MM.1S (cell line): ENCODE measurements around the gene FYN.

Experiments
- DNase-seq: peaks from one replicate; pipeline ENCODE4 v3.0.0-alpha.2; 2015
- H2AFZ ChIP-seq: fragments of 300-600 bp; sonication (generic); 2 replicates; pipeline ENCODE4 v1.6.0; 2016; ENCODE audit warnings: antibody characterized with exemption, low read length
- H3F3A ChIP-seq: fragments of 300-600 bp; sonication (generic); 2 replicates; pipeline ENCODE4 v1.6.1; 2016; ENCODE audit warnings: mild to moderate bottlenecking, antibody characterized with exemption, low read length, moderate library complexity, mixed read lengths; ENCODE audit not compliant: insufficient read depth
- H3K27ac ChIP-seq: fragments of 300-600 bp; sonication (generic); 2 replicates; pipeline ENCODE4 v1.5.1; 2016; ENCODE audit warnings: mild to moderate bottlenecking, low read length
- H3K27me3 ChIP-seq: fragments of 300-600 bp; sonication (generic); replicated peaks from 2 replicates; pipeline ENCODE4 v1.6.0; 2016; ENCODE audit warnings: low read length; ENCODE audit not compliant: insufficient read depth
- H3K36me3 ChIP-seq: fragments of 300-600 bp; sonication (generic); replicated peaks from 2 replicates; pipeline ENCODE4 v1.6.1; 2016; ENCODE audit warnings: mild to moderate bottlenecking, low read length, mixed read lengths; ENCODE audit not compliant: insufficient read depth
- H3K4me1 ChIP-seq: fragments of 300-600 bp; sonication (generic); 2 replicates; pipeline ENCODE4 v1.6.1; 2016; ENCODE audit warnings: low read length, mixed read lengths
- H3K4me2 ChIP-seq: fragments of 300-600 bp; sonication (generic); 2 replicates; pipeline ENCODE4 v1.6.0; 2016; ENCODE audit warnings: low read depth, low read length
- H3K4me3 ChIP-seq: fragments of 300-600 bp; sonication (generic); 2 replicates; pipeline ENCODE4 v1.5.1; 2016; ENCODE audit warnings: low read length, mixed read lengths
- H3K79me2 ChIP-seq: fragments of 300-600 bp; sonication (generic); 2 replicates; pipeline ENCODE4 v1.6.1; 2016; ENCODE audit warnings: mixed run types, low read length, mixed read lengths
- H3K9ac ChIP-seq: fragments of 300-600 bp; sonication (generic); 2 replicates; pipeline ENCODE4 v1.6.1; 2016; ENCODE audit warnings: low read length, mixed read lengths
- H3K9me2 ChIP-seq: fragments of 300-600 bp; sonication (generic); replicated peaks from 2 replicates; pipeline ENCODE4 v1.6.1; 2016; ENCODE audit warnings: mild to moderate bottlenecking, low read length, mixed read lengths; ENCODE audit not compliant: insufficient read depth
- H3K9me3 ChIP-seq: fragments of 300-600 bp; sonication (generic); replicated peaks from 2 replicates; pipeline ENCODE4 v1.6.1; 2016; ENCODE audit warnings: mild to moderate bottlenecking, low read length, mixed read lengths; ENCODE audit not compliant: insufficient read depth
- H4K20me1 ChIP-seq: fragments of 300-600 bp; sonication (generic); 2 replicates; pipeline ENCODE4 v1.6.1; 2016; ENCODE audit warnings: mild to moderate bottlenecking, low read length, moderate library complexity, mixed read lengths; ENCODE audit not compliant: insufficient read depth
- CTCF ChIP-seq: fragments of 300-600 bp; sonication (generic); IDR thresholded peaks from 2 replicates; pipeline ENCODE4 v1.5.1; 2016; ENCODE audit warnings: antibody characterized with exemption, low read length, mixed read lengths
- EZH2 ChIP-seq: fragments of 300-600 bp; sonication (generic); optimal IDR thresholded peaks from 2 replicates; pipeline ENCODE3; 2017; ENCODE audit warnings: low read depth, mild to moderate bottlenecking, antibody characterized with exemption, low read length, mixed read lengths
- EZH2phosphoT487 ChIP-seq: fragments of 300-600 bp; sonication (generic); IDR thresholded peaks from 2 replicates; pipeline ENCODE4 v1.6.1; 2018; ENCODE audit warnings: antibody characterized with exemption, low read length

Gene FYN

GRCh38 chr6:111668410-111668809 is 204.8 kb downstream of the FYN start:
- TF ChIP-seq CTCF: no peak
- TF ChIP-seq EZH2: no peak
- no peak for TF ChIP-seq EZH2phosphoT487
- Histone ChIP-seq H3F3A (no peaks in the 10 kb centered on the region), H3K9ac (no peak overlapping the region), H3K4me3 (no peak overlapping the region), H3K79me2 (no peaks in the 10 kb centered on the region), H2AFZ (no peak overlapping the region), H3K27me3 (no peaks in the 10 kb centered on the region), H3K36me3 (no peaks in the 10 kb centered on the region), H3K4me1 (no peaks in the 10 kb centered on the region), H3K4me2 (no peak overlapping the region), H3K9me3 (no peaks in the 10 kb centered on the region), H3K27ac (no peak overlapping the region), H4K20me1 (no peaks in the 10 kb centered on the region), H3K9me2 (no peaks in the 10 kb centered on the region)
- no peak for DNase-seq

GRCh38 chr6:111667931-111668330 is 205.3 kb downstream of the FYN start:
- TF ChIP-seq EZH2 (no peak), EZH2phosphoT487 (no peak), CTCF (no peak)
- no peak overlapping the region for H3K4me2 ChIP-seq
- H3K4me1 ChIP-seq: no peaks in the 10 kb centered on the region
- no peak overlapping the region for H3K27ac ChIP-seq
- no peaks in the 10 kb centered on the region for H3K79me2 ChIP-seq
- no peaks in the 10 kb centered on the region for H4K20me1 ChIP-seq
- no peaks in the 10 kb centered on the region for H3F3A ChIP-seq
- H3K9me2 ChIP-seq: no peaks in the 10 kb centered on the region
- no peak overlapping the region for H3K4me3 ChIP-seq
- no peaks in the 10 kb centered on the region for H3K9me3 ChIP-seq
- H3K27me3 ChIP-seq: no peaks in the 10 kb centered on the region
- DNase-seq: no peak
- no peak overlapping the region for H2AFZ ChIP-seq
- no peak overlapping the region for H3K9ac ChIP-seq
- no peaks in the 10 kb centered on the region for H3K36me3 ChIP-seq

- no peaks in the 10 kb centered on the region for H3K9me2 ChIP-seq
- no peaks in the 10 kb centered on the region for H3K36me3 ChIP-seq
- H3K79me2 ChIP-seq: no peaks in the 10 kb centered on the region
- H3K9ac ChIP-seq: no peak overlapping the region
- no peaks in the 10 kb centered on the region for H3K9me3 ChIP-seq
- H3K4me2 ChIP-seq: no peak overlapping the region
- no peaks in the 10 kb centered on the region for H3K4me1 ChIP-seq
- H3F3A ChIP-seq: no peaks in the 10 kb centered on the region
- no peak overlapping the region for H3K4me3 ChIP-seq
- no peak for DNase-seq
- TF ChIP-seq EZH2 (no peak), CTCF (no peak), EZH2phosphoT487 (no peak)
- no peaks in the 10 kb centered on the region for H3K27me3 ChIP-seq
- no peak overlapping the region for H3K27ac ChIP-seq
- no peaks in the 10 kb centered on the region for H4K20me1 ChIP-seq
- H2AFZ ChIP-seq: no peak overlapping the region
Observed at GRCh38 chr6:111666847-111667246, 206.4 kb downstream of the FYN start.
